Keratinocyte (primary cell): ENCODE data around the gene MTM1. TPM values are rescaled to one million over a fixed set of nuclear protein-coding genes. Genes with fewer than 3 reads are reported as not detected.

Experiments
- DNase-seq: peaks from one replicate; pipeline ENCODE4 v3.0.0-alpha.2; 2011; ENCODE audit warnings: low read depth, missing footprints, low spot score
- FAIRE-seq: peaks from 2 replicates; lab custom pipeline; 2011; peaks lifted over from hg19 to GRCh38; lab: Jason Lieb, UNC
- H2AFZ ChIP-seq: 2 replicates; pipeline ENCODE4 v1.6.0; 2012; ENCODE audit warnings: low read length, control low read depth, inconsistent platforms; ENCODE audit not compliant: control insufficient read depth
- H3K27ac ChIP-seq: 2 replicates; pipeline ENCODE4 v1.5.1; 2011; ENCODE audit warnings: low read length; ENCODE audit not compliant: control insufficient read depth, insufficient read depth
- H3K27me3 ChIP-seq: 3 replicates; pipeline ENCODE4 v1.6.0; 2011; ENCODE audit warnings: low read length; ENCODE audit not compliant: control insufficient read depth, insufficient read depth; ENCODE audit errors: extremely low read depth
- H3K36me3 ChIP-seq, 2 experiments: 2 replicates in 1 of 2; 3 replicates in 1 of 2; pipeline ENCODE4 v1.5.1; 2011; ENCODE audit warnings: low read length in 2 of 2, mild to moderate bottlenecking in 1 of 2; ENCODE audit not compliant: control insufficient read depth in 2 of 2, insufficient read depth in 2 of 2; ENCODE audit errors: extremely low read depth in 1 of 2
- H3K4me1 ChIP-seq: 3 replicates; pipeline ENCODE4 v1.5.1; 2011; ENCODE audit warnings: low read length; ENCODE audit not compliant: control insufficient read depth, insufficient read depth; ENCODE audit errors: extremely low read depth
- H3K4me2 ChIP-seq: 3 replicates; pipeline ENCODE4 v1.6.0; 2011; ENCODE audit warnings: low read depth, low read length; ENCODE audit not compliant: control insufficient read depth, insufficient read depth; ENCODE audit errors: extremely low read depth
- H3K4me3 ChIP-seq, 3 experiments: fragments of 200-600 bp in 1 of 3; sonication (generic) in 1 of 3; 2 replicates in 2 of 3; 3 replicates in 1 of 3; pipeline ENCODE4 v1.5.1; 2011 to 2016; ENCODE audit warnings: low read length in 3 of 3, mild to moderate bottlenecking in 3 of 3, control low read depth in 2 of 3, inconsistent platforms in 1 of 3, low read depth in 1 of 3, mixed read lengths in 1 of 3, mixed run types in 1 of 3, moderate library complexity in 1 of 3; ENCODE audit not compliant: control insufficient read depth in 2 of 3, insufficient read depth in 2 of 3; ENCODE audit errors: extremely low read depth in 1 of 3
- H3K79me2 ChIP-seq: 2 replicates; pipeline ENCODE4 v1.6.0; 2012; ENCODE audit warnings: low read length; ENCODE audit not compliant: control insufficient read depth, insufficient read depth
- H3K9ac ChIP-seq: 3 replicates; pipeline ENCODE4 v1.6.0; 2011; ENCODE audit warnings: low read length; ENCODE audit not compliant: control insufficient read depth, insufficient read depth; ENCODE audit errors: extremely low read depth
- H3K9me1 ChIP-seq: 3 replicates; pipeline ENCODE4 v1.6.0; 2011; ENCODE audit warnings: low read length; ENCODE audit not compliant: control insufficient read depth, insufficient read depth; ENCODE audit errors: extremely low read depth
- H3K9me3 ChIP-seq: 2 replicates; pipeline ENCODE4 v1.5.1; 2012; ENCODE audit warnings: low read depth, low read length; ENCODE audit not compliant: control insufficient read depth
- H4K20me1 ChIP-seq: 3 replicates; pipeline ENCODE4 v1.6.0; 2011; ENCODE audit warnings: low read length; ENCODE audit not compliant: control insufficient read depth, insufficient read depth; ENCODE audit errors: extremely low read depth
- EZH2 ChIP-seq: IDR thresholded peaks from one replicate; pipeline ENCODE4 v1.6.1; 2012; ENCODE audit warnings: inconsistent platforms, mild to moderate bottlenecking, low read length, moderate library complexity
- dilution Hi-C: fragments of 300-500 bp; cut with MboI; formaldehyde crosslinking; loops from one replicate; pipeline ENCODE4 v1.7.0; 2020; ENCODE audit warnings: low sequenced_read_pairs; ENCODE audit not compliant: extremely low pct_ligation_motif_present
- polyA plus RNA-seq, 5 experiments: library from polyadenylated mRNA; depleted of rRNA in 3 of 5; stranded (reverse) in 3 of 5; stranded (forward) in 1 of 5; unstranded in 1 of 5; fragments of >200 nt; gene quantifications; 1 replicate in 1 of 5; 2 replicates in 3 of 5; 3 replicates in 1 of 5; pipeline versions ENCODE4 v1.2.1 to v1.2.3, GENCODE V29; 2011 to 2012; ENCODE audit warnings: missing spikeins in 2 of 5, low read depth in 1 of 5, low replicate concordance in 1 of 5
- TF ChIP-seq, protein P1 (sequence below), 3 experiments: IDR thresholded peaks in 1 of 3; conservative IDR thresholded peaks in 1 of 3; optimal IDR thresholded peaks in 1 of 3; 2 replicates in 2 of 3; 3 replicates in 1 of 3; pipeline versions ENCODE3 to v1.5.1; 2011; ENCODE audit warnings: low read length in 3 of 3, mild to moderate bottlenecking in 3 of 3, moderate library complexity in 2 of 3, control low read depth in 1 of 3, inconsistent platforms in 1 of 3; ENCODE audit not compliant: insufficient read depth in 2 of 3; ENCODE audit errors: extremely low read depth in 1 of 3

MTM1 gene
- polyA plus RNA-seq, 1 donor (not counting 4 experiments of a cell fraction or from before 2014, with no cell fraction given), result 13.9 TPM

DNA sequence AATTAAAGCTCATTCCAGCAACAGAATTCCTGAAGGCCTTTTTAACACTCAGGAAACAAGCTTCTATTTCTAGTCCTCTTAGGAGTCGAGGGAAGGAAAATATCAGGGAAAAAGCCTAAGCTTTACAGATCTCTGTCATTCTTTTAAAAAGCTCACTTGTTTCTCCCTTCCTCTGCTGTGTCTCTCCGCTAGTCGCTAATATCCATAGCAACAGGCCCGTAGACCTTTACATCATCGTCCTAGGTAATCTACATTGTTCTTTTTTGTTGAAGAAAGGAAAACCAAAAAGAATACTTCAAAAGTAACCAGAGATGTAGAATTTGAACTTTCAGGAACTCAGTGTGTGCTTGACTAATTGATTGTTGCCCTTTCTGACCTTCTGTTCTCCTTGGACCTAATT lies 78.9 kb downstream of the MTM1 start:
- H2AFZ ChIP-seq, result no peak overlapping the region
- no peak overlapping the region for H3K4me3 ChIP-seq
- peaks cover 18% of the 10 kb centered on the region for H3K4me1 ChIP-seq
- H3K27ac ChIP-seq, result no peak overlapping the region
- dilution Hi-C loops, result no loop called here
- no peaks in the 10 kb centered on the region for H3K79me2 ChIP-seq
- H3K9me3 ChIP-seq, result no peaks in the 10 kb centered on the region
- TF ChIP-seq, protein P1, sequence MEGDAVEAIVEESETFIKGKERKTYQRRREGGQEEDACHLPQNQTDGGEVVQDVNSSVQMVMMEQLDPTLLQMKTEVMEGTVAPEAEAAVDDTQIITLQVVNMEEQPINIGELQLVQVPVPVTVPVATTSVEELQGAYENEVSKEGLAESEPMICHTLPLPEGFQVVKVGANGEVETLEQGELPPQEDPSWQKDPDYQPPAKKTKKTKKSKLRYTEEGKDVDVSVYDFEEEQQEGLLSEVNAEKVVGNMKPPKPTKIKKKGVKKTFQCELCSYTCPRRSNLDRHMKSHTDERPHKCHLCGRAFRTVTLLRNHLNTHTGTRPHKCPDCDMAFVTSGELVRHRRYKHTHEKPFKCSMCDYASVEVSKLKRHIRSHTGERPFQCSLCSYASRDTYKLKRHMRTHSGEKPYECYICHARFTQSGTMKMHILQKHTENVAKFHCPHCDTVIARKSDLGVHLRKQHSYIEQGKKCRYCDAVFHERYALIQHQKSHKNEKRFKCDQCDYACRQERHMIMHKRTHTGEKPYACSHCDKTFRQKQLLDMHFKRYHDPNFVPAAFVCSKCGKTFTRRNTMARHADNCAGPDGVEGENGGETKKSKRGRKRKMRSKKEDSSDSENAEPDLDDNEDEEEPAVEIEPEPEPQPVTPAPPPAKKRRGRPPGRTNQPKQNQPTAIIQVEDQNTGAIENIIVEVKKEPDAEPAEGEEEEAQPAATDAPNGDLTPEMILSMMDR (optimal IDR thresholded peaks at IDR 0.05 in 1 of 3, IDR thresholded peaks at IDR 0.05 in 1 of 3, conservative IDR thresholded peaks at IDR 0.05 in 1 of 3; ENCODE audit: extremely low read depth in 1 of 3, insufficient read depth in 2 of 3, low read length in 3 of 3), result no peak
- TF ChIP-seq EZH2, result no peak
- no peak overlapping the region for H3K4me2 ChIP-seq
- FAIRE-seq, result no peak
- no peaks in the 10 kb centered on the region for H3K27me3 ChIP-seq
- DNase-seq, result no peak
- peaks cover 0 to 6% of the 10 kb centered on the region in 2 experiments for H3K36me3 ChIP-seq
- H3K9me1 ChIP-seq, result no peaks in the 10 kb centered on the region
- no peaks in the 10 kb centered on the region for H4K20me1 ChIP-seq
- H3K9ac ChIP-seq, result no peak overlapping the region

DNA sequence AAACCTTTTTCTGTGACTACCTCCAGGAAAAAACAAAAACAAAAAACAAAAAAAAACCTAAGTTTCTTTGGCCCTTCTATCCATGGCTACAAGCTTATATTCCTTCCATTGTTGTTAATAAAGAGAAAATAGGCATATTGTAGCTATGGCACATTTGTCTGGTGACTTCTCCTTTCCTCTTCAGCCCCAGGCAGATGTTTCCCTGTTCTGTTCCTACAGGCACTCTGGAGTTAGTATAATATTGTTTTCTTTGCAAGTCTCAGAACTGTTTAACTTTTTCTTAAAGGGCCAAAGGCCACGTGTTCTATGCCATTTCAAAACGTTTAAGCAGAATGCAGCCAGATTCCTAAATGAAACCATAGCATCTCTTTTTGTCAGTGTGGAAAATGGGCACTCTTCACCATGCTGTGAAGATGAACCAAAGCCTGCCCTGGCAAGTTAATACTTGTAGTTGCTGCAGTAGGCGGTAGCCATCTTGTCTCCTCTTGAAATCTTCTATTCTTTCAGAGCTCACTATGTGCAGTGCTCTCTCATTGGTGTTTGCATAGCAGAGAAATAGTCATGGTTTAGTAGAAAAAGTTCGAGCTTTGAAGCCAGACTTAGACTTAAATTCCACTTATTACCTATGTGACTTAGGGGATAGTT lies 80.0 kb downstream of the MTM1 start:
- TF ChIP-seq, protein P1 (optimal IDR thresholded peaks at IDR 0.05 in 1 of 3, IDR thresholded peaks at IDR 0.05 in 1 of 3, conservative IDR thresholded peaks at IDR 0.05 in 1 of 3; ENCODE audit: extremely low read depth in 1 of 3, insufficient read depth in 2 of 3, low read length in 3 of 3), result no peak
- TF ChIP-seq EZH2, result no peak
- no peaks in the 10 kb centered on the region for H3K79me2 ChIP-seq
- no peak overlapping the region for H3K9ac ChIP-seq
- no peak overlapping the region for H3K4me3 ChIP-seq
- dilution Hi-C loops, result no loop called here
- peaks cover 0 to 6% of the 10 kb centered on the region in 2 experiments for H3K36me3 ChIP-seq
- no peak overlapping the region for H3K4me2 ChIP-seq
- H2AFZ ChIP-seq, result no peak overlapping the region
- H3K9me1 ChIP-seq, result no peaks in the 10 kb centered on the region
- H3K9me3 ChIP-seq, result no peaks in the 10 kb centered on the region
- no peaks in the 10 kb centered on the region for H3K27me3 ChIP-seq
- FAIRE-seq (no peak), DNase-seq (no peak)
- H4K20me1 ChIP-seq, result no peaks in the 10 kb centered on the region
- H3K4me1 ChIP-seq, result peaks cover 11% of the 10 kb centered on the region
- H3K27ac ChIP-seq, result peak overlapping the region; percentile 74
